Measurements from ENCODE around the gene NR3C2. TPM values are rescaled to one million over a fixed set of nuclear protein-coding genes. Genes with fewer than 3 reads are reported as not detected.

NR3C2 gene
- total and polyA plus RNA-seq, 2 experiments from 2014 or later: 1.2 to 3.0 TPM

- H3K36me3 Mint-ChIP-seq (ENCODE audit: low read depth): no peaks in the 10 kb centered on the region
- ATAC-seq: no peak
- Histone ChIP-seq H3K4me1 (ENCODE audit: insufficient read depth) (peaks cover 5% of the 10 kb centered on the region; the same call in 1 of the 2 replicates), H4K20me1 (replicated peaks; ENCODE audit: insufficient read depth) (no peaks in the 10 kb centered on the region), H3F3A (replicated peaks; ENCODE audit: low read depth) (no peaks in the 10 kb centered on the region), H3K79me2 (replicated peaks; ENCODE audit: insufficient read depth) (no peaks in the 10 kb centered on the region), H3K27ac (ENCODE audit: low read depth) (no peak overlapping the region), H3K4me2 (no peak overlapping the region), H3K9me2 (ENCODE audit: insufficient read depth) (0 out of 2 replicates have a peak, but pooled peaks cover 3% of the 10 kb centered on the region), H2AFZ (no peak overlapping the region), H3K36me3 (ENCODE audit: insufficient read depth) (no peaks in the 10 kb centered on the region), H3K4me3 (no peak overlapping the region), H3K27me3 (ENCODE audit: insufficient read depth) (no peaks in the 10 kb centered on the region)
- H3K9me3 Mint-ChIP-seq: no peaks in the 10 kb centered on the region
- TF ChIP-seq, protein P1, sequence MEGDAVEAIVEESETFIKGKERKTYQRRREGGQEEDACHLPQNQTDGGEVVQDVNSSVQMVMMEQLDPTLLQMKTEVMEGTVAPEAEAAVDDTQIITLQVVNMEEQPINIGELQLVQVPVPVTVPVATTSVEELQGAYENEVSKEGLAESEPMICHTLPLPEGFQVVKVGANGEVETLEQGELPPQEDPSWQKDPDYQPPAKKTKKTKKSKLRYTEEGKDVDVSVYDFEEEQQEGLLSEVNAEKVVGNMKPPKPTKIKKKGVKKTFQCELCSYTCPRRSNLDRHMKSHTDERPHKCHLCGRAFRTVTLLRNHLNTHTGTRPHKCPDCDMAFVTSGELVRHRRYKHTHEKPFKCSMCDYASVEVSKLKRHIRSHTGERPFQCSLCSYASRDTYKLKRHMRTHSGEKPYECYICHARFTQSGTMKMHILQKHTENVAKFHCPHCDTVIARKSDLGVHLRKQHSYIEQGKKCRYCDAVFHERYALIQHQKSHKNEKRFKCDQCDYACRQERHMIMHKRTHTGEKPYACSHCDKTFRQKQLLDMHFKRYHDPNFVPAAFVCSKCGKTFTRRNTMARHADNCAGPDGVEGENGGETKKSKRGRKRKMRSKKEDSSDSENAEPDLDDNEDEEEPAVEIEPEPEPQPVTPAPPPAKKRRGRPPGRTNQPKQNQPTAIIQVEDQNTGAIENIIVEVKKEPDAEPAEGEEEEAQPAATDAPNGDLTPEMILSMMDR (conservative IDR thresholded peaks at IDR 0.05; ENCODE audit: low read depth in 2 of 2): no peak
- TF ChIP-seq, protein P2, sequence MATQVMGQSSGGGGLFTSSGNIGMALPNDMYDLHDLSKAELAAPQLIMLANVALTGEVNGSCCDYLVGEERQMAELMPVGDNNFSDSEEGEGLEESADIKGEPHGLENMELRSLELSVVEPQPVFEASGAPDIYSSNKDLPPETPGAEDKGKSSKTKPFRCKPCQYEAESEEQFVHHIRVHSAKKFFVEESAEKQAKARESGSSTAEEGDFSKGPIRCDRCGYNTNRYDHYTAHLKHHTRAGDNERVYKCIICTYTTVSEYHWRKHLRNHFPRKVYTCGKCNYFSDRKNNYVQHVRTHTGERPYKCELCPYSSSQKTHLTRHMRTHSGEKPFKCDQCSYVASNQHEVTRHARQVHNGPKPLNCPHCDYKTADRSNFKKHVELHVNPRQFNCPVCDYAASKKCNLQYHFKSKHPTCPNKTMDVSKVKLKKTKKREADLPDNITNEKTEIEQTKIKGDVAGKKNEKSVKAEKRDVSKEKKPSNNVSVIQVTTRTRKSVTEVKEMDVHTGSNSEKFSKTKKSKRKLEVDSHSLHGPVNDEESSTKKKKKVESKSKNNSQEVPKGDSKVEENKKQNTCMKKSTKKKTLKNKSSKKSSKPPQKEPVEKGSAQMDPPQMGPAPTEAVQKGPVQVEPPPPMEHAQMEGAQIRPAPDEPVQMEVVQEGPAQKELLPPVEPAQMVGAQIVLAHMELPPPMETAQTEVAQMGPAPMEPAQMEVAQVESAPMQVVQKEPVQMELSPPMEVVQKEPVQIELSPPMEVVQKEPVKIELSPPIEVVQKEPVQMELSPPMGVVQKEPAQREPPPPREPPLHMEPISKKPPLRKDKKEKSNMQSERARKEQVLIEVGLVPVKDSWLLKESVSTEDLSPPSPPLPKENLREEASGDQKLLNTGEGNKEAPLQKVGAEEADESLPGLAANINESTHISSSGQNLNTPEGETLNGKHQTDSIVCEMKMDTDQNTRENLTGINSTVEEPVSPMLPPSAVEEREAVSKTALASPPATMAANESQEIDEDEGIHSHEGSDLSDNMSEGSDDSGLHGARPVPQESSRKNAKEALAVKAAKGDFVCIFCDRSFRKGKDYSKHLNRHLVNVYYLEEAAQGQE (IDR thresholded peaks at IDR 0.05; ENCODE audit: unreplicated experiment): no peak
- no peak for TF ChIP-seq STAT1 (IDR thresholded peaks at IDR 0.05; ENCODE audit: unreplicated experiment)
- TF ChIP-seq ZNF114 (CRISPR knock-in tag; IDR thresholded peaks at IDR 0.05): no peak
- TF ChIP-seq EZH2phosphoT487 (IDR thresholded peaks at IDR 0.05; ENCODE audit: unreplicated experiment): no peak
- no peak for TF ChIP-seq JUNB (IDR thresholded peaks at IDR 0.05; ENCODE audit: unreplicated experiment)
- no peak for TF ChIP-seq POLR2AphosphoS5 (IDR thresholded peaks at IDR 0.05; ENCODE audit: low read depth)
- TF ChIP-seq ZNF331 (CRISPR knock-in tag; IDR thresholded peaks at IDR 0.05; ENCODE audit: low read depth): no peak
- TF ChIP-seq EZH2 (IDR thresholded peaks at IDR 0.05; ENCODE audit: low read depth, unreplicated experiment): no peak
- no peak for TF ChIP-seq ETS1 (IDR thresholded peaks at IDR 0.05)
- no peak for TF ChIP-seq ZNF462 (CRISPR knock-in tag; IDR thresholded peaks at IDR 0.05)
- TF ChIP-seq NANOG (IDR thresholded peaks at IDR 0.05; ENCODE audit: borderline replicate concordance): no peak
- no peak for TF ChIP-seq CREB1 (CRISPR knock-in tag; IDR thresholded peaks at IDR 0.05; ENCODE audit: low read depth)
- DNase-seq (ENCODE audit: low spot score): no peak
- peaks cover 10% of the 10 kb centered on the region; the same call in 2 of the 3 replicates for H3K4me1 Mint-ChIP-seq
- H3K4me3 Mint-ChIP-seq: no peak overlapping the region
- H3K27me3 Mint-ChIP-seq (ENCODE audit: insufficient read depth, low read depth, poor library complexity): no peaks in the 10 kb centered on the region
- no peak overlapping the region for H3K27ac Mint-ChIP-seq
Measured at GRCh38 chr4:148034813-148035212, 407.4 kb downstream of the NR3C2 start.
